ENCODE results near the gene PLEK. TPM values are rescaled to one million over a fixed set of nuclear protein-coding genes. Genes with fewer than 3 reads are reported as not detected.

PLEK gene
- total RNA-seq, 2 donors from 2014 or later = not detected

GRCh38 chr2:68325056-68325455, 40.0 kb upstream of the PLEK start:
- no peaks in the 10 kb centered on the region for H3K4me1 ChIP-seq (ENCODE audit: control insufficient read depth, insufficient read depth, low read length)
- 90 to 92% methylated on average over 1 to 3 of the region's 3 CpGs for WGBS, 2 experiments (ENCODE audit: insufficient coverage in 1 of 2, insufficient read length in 1 of 2)

GRCh38 chr2:68328901-68329300, 36.2 kb upstream of the PLEK start:
- no peak for DNase-seq
- Mint-ChIP-seq H3K27ac (no peak overlapping the region), H3K27me3 (ENCODE audit: insufficient read depth) (peaks cover 4% of the 10 kb centered on the region), H3K9me3 (no peaks in the 10 kb centered on the region), H3K4me3 (no peak overlapping the region), H3K4me1 (no peaks in the 10 kb centered on the region), H3K36me3 (ENCODE audit: low read depth) (no peaks in the 10 kb centered on the region)
- H3K36me3 ChIP-seq (ENCODE audit: control insufficient read depth, insufficient read depth, low read length) = no peaks in the 10 kb centered on the region
- H3K27ac ChIP-seq (ENCODE audit: low read depth, low read length) = no peak overlapping the region
- no peak overlapping the region for H3K4me3 ChIP-seq (ENCODE audit: low read length)
- no peak overlapping the region for H3K9ac ChIP-seq (ENCODE audit: extremely low read depth, low read length, poor library complexity, severe bottlenecking)
- 64 to 87% methylated on average over 3 to 5 of the region's 5 CpGs for WGBS, 2 experiments (ENCODE audit: insufficient coverage in 1 of 2, insufficient read length in 1 of 2)
- H3K4me1 ChIP-seq (ENCODE audit: control insufficient read depth, insufficient read depth, low read length) = no peaks in the 10 kb centered on the region
- no peak for TF ChIP-seq CTCF (conservative IDR thresholded peaks at IDR 0.05)
- H3K9me3 ChIP-seq (ENCODE audit: control insufficient read depth, low read length) = no peaks in the 10 kb centered on the region
- H3K27me3 ChIP-seq (ENCODE audit: control insufficient read depth, insufficient read depth, low read length, poor library complexity, severe bottlenecking) = peaks cover 27% of the 10 kb centered on the region

More at GRCh38 chr2:68325056-68325455, 40.0 kb upstream of the PLEK start:
- Histone ChIP-seq H3K4me3 (ENCODE audit: low read length) (no peak overlapping the region), H3K36me3 (ENCODE audit: control insufficient read depth, insufficient read depth, low read length) (no peaks in the 10 kb centered on the region), H3K27ac (ENCODE audit: low read depth, low read length) (no peak overlapping the region), H3K9me3 (ENCODE audit: control insufficient read depth, low read length) (no peaks in the 10 kb centered on the region), H3K9ac (ENCODE audit: extremely low read depth, low read length, poor library complexity, severe bottlenecking) (no peak overlapping the region), H3K27me3 (ENCODE audit: control insufficient read depth, insufficient read depth, low read length, poor library complexity, severe bottlenecking) (peaks cover 64% of the 10 kb centered on the region)
- no peaks in the 10 kb centered on the region for H3K9me3 Mint-ChIP-seq
- DNase-seq = no peak
- H3K4me1 Mint-ChIP-seq = no peaks in the 10 kb centered on the region
- no peak for TF ChIP-seq CTCF (conservative IDR thresholded peaks at IDR 0.05)
- H3K4me3 Mint-ChIP-seq = no peak overlapping the region
- peaks cover 31% of the 10 kb centered on the region for H3K27me3 Mint-ChIP-seq (ENCODE audit: insufficient read depth)
- no peak overlapping the region for H3K27ac Mint-ChIP-seq
- no peaks in the 10 kb centered on the region for H3K36me3 Mint-ChIP-seq (ENCODE audit: low read depth)

- H3K27me3 ChIP-seq (ENCODE audit: control insufficient read depth, insufficient read depth, low read length, poor library complexity, severe bottlenecking) = peaks cover 14% of the 10 kb centered on the region
- H3K4me3 ChIP-seq (ENCODE audit: low read length) = no peak overlapping the region
- no peaks in the 10 kb centered on the region for H3K4me1 ChIP-seq (ENCODE audit: control insufficient read depth, insufficient read depth, low read length)
- no peaks in the 10 kb centered on the region for H3K36me3 ChIP-seq (ENCODE audit: control insufficient read depth, insufficient read depth, low read length)
- no peak overlapping the region for H3K27ac ChIP-seq (ENCODE audit: low read depth, low read length)
- Mint-ChIP-seq H3K36me3 (ENCODE audit: low read depth) (no peaks in the 10 kb centered on the region), H3K4me1 (no peaks in the 10 kb centered on the region), H3K9me3 (no peaks in the 10 kb centered on the region), H3K27me3 (ENCODE audit: insufficient read depth) (no peaks in the 10 kb centered on the region), H3K4me3 (no peak overlapping the region), H3K27ac (no peak overlapping the region)
- no peak for TF ChIP-seq CTCF (conservative IDR thresholded peaks at IDR 0.05)
- WGBS, 2 experiments (ENCODE audit: insufficient coverage in 1 of 2, insufficient read length in 1 of 2) = 76% methylated on average over 2 of the region's 2 CpGs; no CpG with 5 or more reads in 1 of the 2 experiments
- DNase-seq = no peak
- H3K9me3 ChIP-seq (ENCODE audit: control insufficient read depth, low read length) = no peaks in the 10 kb centered on the region
- H3K9ac ChIP-seq (ENCODE audit: extremely low read depth, low read length, poor library complexity, severe bottlenecking) = no peak overlapping the region
These were observed 34.4 kb upstream of the PLEK start for GRCh38 chr2:68330691-68331090.
